GM19468 (cell line): ENCODE results near the gene ADGRG4.

Experiments
- ATAC-seq: cut with Tn5 transposase; IDR thresholded peaks from one replicate; pipeline ENCODE4 v1.9.1; 2021; ENCODE audit warnings: mild to moderate bottlenecking, moderate library complexity, moderate number of reproducible peaks; ENCODE audit not compliant: unreplicated experiment; ENCODE audit errors: extremely low read depth

The ADGRG4 gene

GRCh38 chrX:136295380-136295779 is 5.4 kb upstream of the ADGRG4 start:
- no peak for ATAC-seq

GRCh38 chrX:136303041-136303440 is 2.3 kb downstream of the ADGRG4 start:
- ATAC-seq = no peak

- no peak for ATAC-seq
Measured at GRCh38 chrX:136304493-136304892, 3.7 kb downstream of the ADGRG4 start.

- ATAC-seq = no peak
Measured at GRCh38 chrX:136306182-136306581, 5.4 kb downstream of the ADGRG4 start.

GRCh38 chrX:136307471-136307870 is 6.7 kb downstream of the ADGRG4 start:
- ATAC-seq = no peak

- ATAC-seq = no peak
Measured at GRCh38 chrX:136310411-136310810, 9.6 kb downstream of the ADGRG4 start.

- no peak for ATAC-seq
Measured at GRCh38 chrX:136318156-136318555, 17.4 kb downstream of the ADGRG4 start.

- ATAC-seq = no peak
Measured at GRCh38 chrX:136318895-136319597, 18.3 kb downstream of the ADGRG4 start.

GRCh38 chrX:136319600-136319999 is 18.8 kb downstream of the ADGRG4 start:
- no peak for ATAC-seq

- no peak for ATAC-seq
Measured at GRCh38 chrX:136321532-136321931, 20.8 kb downstream of the ADGRG4 start.

- ATAC-seq = no peak
Measured at GRCh38 chrX:136322064-136322463, 21.3 kb downstream of the ADGRG4 start.

GRCh38 chrX:136325377-136325776 is 24.6 kb downstream of the ADGRG4 start:
- no peak for ATAC-seq

- no peak for ATAC-seq
Measured at GRCh38 chrX:136328933-136329332, 28.2 kb downstream of the ADGRG4 start.

- ATAC-seq = no peak
Measured at GRCh38 chrX:136336623-136337022, 35.9 kb downstream of the ADGRG4 start.

- ATAC-seq = no peak
Measured at GRCh38 chrX:136339702-136340101, 38.9 kb downstream of the ADGRG4 start.

- no peak for ATAC-seq
Measured at GRCh38 chrX:136344320-136344719, 43.6 kb downstream of the ADGRG4 start.

- no peak for ATAC-seq
Measured at GRCh38 chrX:136346506-136346905, 45.7 kb downstream of the ADGRG4 start.

- ATAC-seq = no peak
Measured at GRCh38 chrX:136347706-136348105, 46.9 kb downstream of the ADGRG4 start.

GRCh38 chrX:136353526-136354093 is 52.8 kb downstream of the ADGRG4 start:
- ATAC-seq = no peak

GRCh38 chrX:136354201-136354600 is 53.4 kb downstream of the ADGRG4 start:
- no peak for ATAC-seq

GRCh38 chrX:136369377-136369776 is 68.6 kb downstream of the ADGRG4 start:
- no peak for ATAC-seq

GRCh38 chrX:136376713-136377112 is 76.0 kb downstream of the ADGRG4 start:
- no peak for ATAC-seq
